Adipocyte (in vitro differentiated cells): ENCODE data around the gene IL12RB2.
"Not testable (repeated sequence)": the region's sequence is repeated elsewhere in the genome, so short reads cannot be mapped to it uniquely, and the experiment has no call there.

Experiments used
- DNase-seq: peaks from one replicate; pipeline ENCODE4 v3.0.0-alpha.2; 2015; ENCODE audit warnings: low read depth
- H3K27me3 ChIP-seq: replicated peaks from 2 replicates; pipeline ENCODE4 v1.7.0; 2013; ENCODE audit warnings: mild to moderate bottlenecking, low read length, moderate library complexity; ENCODE audit not compliant: control insufficient read depth, insufficient read depth
- H3K36me3 ChIP-seq: 2 replicates; pipeline ENCODE4 v1.7.0; 2013; ENCODE audit warnings: low read length, mild to moderate bottlenecking, moderate library complexity; ENCODE audit not compliant: control insufficient read depth, insufficient read depth, severe bottlenecking
- H3K4me1 ChIP-seq: 2 replicates; pipeline ENCODE4 v1.7.0; 2013; ENCODE audit warnings: mild to moderate bottlenecking, low read length, moderate library complexity; ENCODE audit not compliant: control insufficient read depth, insufficient read depth
- H3K4me3 ChIP-seq: 2 replicates; pipeline ENCODE4 v1.7.0; 2013; ENCODE audit warnings: mild to moderate bottlenecking, low read length, moderate library complexity
- H3K9ac ChIP-seq: 2 replicates; pipeline ENCODE4 v1.7.0; 2013; ENCODE audit warnings: mild to moderate bottlenecking, low read length, moderate library complexity
- H3K9me3 ChIP-seq: 2 replicates; pipeline ENCODE4 v1.7.0; 2013; ENCODE audit warnings: mild to moderate bottlenecking, low read length, moderate library complexity; ENCODE audit not compliant: control insufficient read depth

IL12RB2 gene

DNA sequence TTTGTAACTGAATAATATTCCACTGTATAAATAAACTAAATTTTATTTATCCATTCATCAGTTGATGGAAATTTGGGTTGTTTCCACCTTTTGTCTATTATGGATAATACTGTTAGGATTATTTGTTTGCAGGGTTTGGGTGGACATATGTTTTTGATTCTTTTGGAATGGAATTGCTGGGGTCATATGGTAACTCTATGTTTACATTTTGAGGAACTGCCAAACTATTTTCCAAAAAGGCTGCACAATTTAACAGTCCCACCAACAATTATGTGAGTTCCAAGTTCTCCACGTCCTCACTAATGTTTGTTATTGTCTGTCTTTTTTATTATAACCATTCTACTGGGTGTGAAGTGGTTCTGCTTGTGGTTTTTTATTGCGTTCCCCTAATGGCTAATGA, 126.8 kb downstream of the IL12RB2 start:
- DNase-seq: peak; percentile 79
- Histone ChIP-seq H3K4me1 (peaks cover 14% of the 10 kb centered on the region), H3K9ac (no peak overlapping the region), H3K27me3 (no peaks in the 10 kb centered on the region), H3K4me3 (no peak overlapping the region), H3K36me3 (no peaks in the 10 kb centered on the region), H3K9me3 (no peaks in the 10 kb centered on the region)

DNA sequence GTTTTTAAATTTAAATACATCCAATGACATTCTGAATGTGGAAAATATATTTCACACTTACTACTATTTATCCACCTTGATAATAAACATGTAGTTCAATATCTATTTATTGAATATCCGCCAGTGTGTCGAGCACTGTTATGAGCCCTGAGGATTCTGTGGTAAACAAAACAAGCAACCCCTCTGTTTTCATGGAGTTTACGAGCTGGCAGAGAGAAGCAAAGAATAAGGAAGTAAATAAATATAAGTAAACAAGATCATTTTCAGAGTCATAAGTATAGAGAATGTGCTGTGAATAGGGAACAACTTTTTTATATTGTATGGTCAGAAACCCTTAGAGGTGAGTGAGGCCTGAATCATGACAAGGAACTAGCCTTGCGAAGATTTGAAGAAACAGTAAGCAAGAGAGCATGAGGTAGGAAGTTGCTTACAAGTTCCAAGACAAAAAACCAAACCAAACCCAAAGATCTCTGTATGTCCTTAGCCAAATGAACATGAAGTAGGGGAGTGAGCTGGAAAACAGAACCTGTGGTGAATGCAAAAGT, 128.9 kb downstream of the IL12RB2 start:
- Histone ChIP-seq H3K36me3 (no peaks in the 10 kb centered on the region), H3K9me3 (no peaks in the 10 kb centered on the region), H3K4me3 (no peak overlapping the region), H3K9ac (no peak overlapping the region), H3K4me1 (peaks cover 14% of the 10 kb centered on the region), H3K27me3 (no peaks in the 10 kb centered on the region)
- DNase-seq: no peak

GRCh38 chr1:67437961-67438360, 130.3 kb downstream of the IL12RB2 start:
- peaks cover 5% of the 10 kb centered on the region for H3K4me1 ChIP-seq
- H3K4me3 ChIP-seq: no peak overlapping the region
- H3K9me3 ChIP-seq: no peaks in the 10 kb centered on the region
- no peak overlapping the region for H3K9ac ChIP-seq
- H3K36me3 ChIP-seq: no peaks in the 10 kb centered on the region
- no peaks in the 10 kb centered on the region for H3K27me3 ChIP-seq
- no peak for DNase-seq

GRCh38 chr1:67439277-67440029, 131.8 kb downstream of the IL12RB2 start:
- Histone ChIP-seq H3K36me3 (no peaks in the 10 kb centered on the region), H3K27me3 (no peaks in the 10 kb centered on the region), H3K9ac (no peak overlapping the region), H3K4me3 (no peak overlapping the region), H3K9me3 (no peaks in the 10 kb centered on the region), H3K4me1 (peaks cover 5% of the 10 kb centered on the region)
- DNase-seq: peak; percentile 18

DNA sequence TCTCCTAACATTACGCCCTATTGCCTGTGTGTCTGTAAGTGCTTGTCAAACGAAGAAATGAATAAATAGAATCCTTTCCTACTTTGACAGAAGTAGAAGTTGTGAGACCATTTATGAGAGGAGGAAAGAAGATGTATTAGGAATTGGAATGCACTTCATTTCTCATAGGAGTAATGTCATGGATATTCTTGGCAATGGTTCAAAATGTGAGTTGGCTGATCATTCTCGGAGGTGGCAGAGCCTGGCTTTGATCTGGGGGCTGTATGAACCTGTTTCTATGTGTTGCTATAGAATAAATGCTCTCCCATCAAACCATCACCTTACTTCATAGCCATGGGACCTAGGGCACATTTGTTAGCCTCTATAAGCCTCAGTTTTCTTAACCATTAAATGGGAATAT, 132.7 kb downstream of the IL12RB2 start:
- Histone ChIP-seq H3K4me3 (no peak overlapping the region), H3K9ac (no peak overlapping the region), H3K36me3 (no peaks in the 10 kb centered on the region), H3K4me1 (peaks cover 5% of the 10 kb centered on the region), H3K9me3 (no peaks in the 10 kb centered on the region), H3K27me3 (no peaks in the 10 kb centered on the region)
- DNase-seq: peak; percentile 30

DNA sequence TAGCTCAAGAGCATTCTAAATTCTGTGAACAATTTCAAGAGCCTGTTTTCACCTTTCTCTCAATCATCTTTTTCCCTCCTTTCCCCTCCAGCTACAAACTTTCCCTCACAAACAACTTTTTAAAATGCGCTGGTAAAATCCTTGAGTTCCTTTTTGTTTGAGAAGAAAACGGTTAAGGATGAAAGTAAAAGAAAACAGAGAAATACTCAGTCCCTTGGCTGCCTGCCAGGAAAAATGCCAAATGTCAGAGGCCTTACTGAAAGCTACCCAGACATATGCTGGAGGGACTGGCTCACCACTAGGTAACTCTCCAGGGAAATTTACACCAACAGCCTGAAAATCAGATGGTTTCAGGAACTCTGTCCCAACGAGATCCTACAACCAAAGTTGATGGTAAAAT, 133.5 kb downstream of the IL12RB2 start:
- Histone ChIP-seq H3K9ac (no peak overlapping the region), H3K4me3 (no peak overlapping the region), H3K36me3 (no peaks in the 10 kb centered on the region), H3K4me1 (peaks cover 5% of the 10 kb centered on the region), H3K27me3 (no peaks in the 10 kb centered on the region), H3K9me3 (no peaks in the 10 kb centered on the region)
- peak; percentile 81 for DNase-seq

DNA sequence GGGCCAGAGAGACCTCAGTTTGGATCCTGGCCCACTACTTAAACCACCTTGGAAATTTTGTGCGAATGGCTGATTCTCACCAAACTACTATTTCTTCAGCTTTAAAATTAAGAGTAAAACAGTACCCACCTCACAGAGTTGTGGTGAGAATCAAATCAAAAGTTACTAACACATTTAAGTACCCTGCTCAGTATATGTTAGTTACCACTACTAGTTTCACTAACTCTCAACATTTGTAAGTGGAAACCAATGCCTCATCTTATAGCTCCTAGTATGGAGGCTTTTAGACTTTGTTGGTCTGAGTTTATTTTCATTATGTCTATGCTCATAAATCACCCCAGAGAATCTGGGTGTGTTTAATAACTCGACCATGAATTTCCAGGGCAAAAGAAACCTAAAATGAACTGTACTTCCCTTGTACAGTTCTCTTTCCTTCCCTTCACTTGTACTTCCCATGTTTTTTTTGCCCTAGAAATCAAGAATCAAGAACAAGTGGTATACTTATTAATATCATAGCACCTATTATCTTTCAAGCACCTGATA, 134.1 kb downstream of the IL12RB2 start:
- Histone ChIP-seq H3K9me3 (no peaks in the 10 kb centered on the region), H3K9ac (no peak overlapping the region), H3K4me3 (no peak overlapping the region), H3K4me1 (peaks cover 5% of the 10 kb centered on the region), H3K36me3 (no peaks in the 10 kb centered on the region), H3K27me3 (no peaks in the 10 kb centered on the region)
- no peak for DNase-seq

DNA sequence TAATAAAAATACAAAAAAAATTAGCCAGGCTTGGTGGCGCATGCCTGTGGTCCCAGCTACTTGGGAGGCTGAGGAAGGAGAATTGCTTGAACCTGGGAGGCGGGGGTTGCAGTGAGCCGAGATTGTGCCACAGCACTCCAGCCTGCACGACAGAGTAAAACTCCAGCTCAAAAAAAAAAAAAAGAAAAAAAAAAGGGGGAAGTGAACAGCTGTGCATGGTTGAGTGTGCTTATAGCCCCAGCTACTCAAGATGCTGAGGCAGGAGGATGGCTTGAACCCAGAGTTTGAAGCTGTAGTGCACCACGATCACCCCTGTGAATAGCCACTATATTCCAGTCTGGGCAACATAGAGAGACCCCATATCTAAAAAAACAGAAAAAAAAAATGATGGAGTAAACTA, 138.3 kb downstream of the IL12RB2 start:
- H3K36me3 ChIP-seq, H3K9ac ChIP-seq, H3K4me3 ChIP-seq, DNase-seq, H3K27me3 ChIP-seq, H3K4me1 ChIP-seq, H3K9me3 ChIP-seq: not testable (repeated sequence)
